ENCODE results near the gene TOP3A.
A peak's percentile ranks its signal among the peaks of the same experiment; 100 is the strongest.

The TOP3A gene

DNA sequence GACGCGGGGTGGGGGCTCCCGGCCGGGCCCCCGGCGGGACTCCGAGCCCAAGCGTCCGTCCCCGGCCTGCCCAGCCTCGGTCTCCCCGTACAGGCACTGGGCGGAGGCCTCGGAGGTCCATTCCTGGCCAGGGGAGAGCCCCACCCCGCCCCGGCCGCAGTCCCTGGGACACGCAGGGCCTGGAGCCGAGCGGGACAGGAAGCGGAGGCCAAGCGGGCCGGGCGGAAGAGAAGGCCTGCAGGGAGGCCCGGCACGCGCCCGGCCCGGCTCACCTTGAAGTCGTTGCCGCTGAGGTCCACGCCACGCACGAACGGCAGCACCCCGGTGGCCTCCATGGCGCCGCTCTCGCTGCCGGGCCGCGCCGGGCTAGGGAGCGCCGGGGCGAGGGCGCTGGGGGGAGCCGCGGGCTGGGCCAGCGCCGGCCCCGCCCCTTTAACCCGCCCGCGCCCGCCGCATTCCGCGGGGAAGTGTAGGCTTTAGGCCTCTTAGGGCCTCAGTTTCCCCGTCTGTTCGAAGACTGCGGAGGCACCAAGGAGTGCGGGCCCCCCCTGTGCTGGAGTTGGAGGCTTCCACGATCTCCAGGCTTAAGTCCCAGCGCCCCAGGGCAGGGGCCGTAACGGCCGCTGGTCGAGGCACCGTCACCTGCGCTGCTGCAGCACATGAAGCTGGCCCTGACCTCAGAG lies 56.3 kb downstream of the TOP3A start, which contains the start of gene FLII:
Gene FLII, minus strand, starts transcription at position 383 of the 683 bp plus-strand sequence. Its CDS starts 48 bp downstream, at position 335.
- DNase-seq (ENCODE audit: low read depth in 2 of 2): peak in 1 of 2 donors; percentile 29
- H3K4me3 ChIP-seq (replicated peaks in 1 of 2; ENCODE audit: low read depth in 2 of 2, low read length in 2 of 2): peak within 1 kb of the TSS; percentile 66 to 86
- TF ChIP-seq, protein P1, sequence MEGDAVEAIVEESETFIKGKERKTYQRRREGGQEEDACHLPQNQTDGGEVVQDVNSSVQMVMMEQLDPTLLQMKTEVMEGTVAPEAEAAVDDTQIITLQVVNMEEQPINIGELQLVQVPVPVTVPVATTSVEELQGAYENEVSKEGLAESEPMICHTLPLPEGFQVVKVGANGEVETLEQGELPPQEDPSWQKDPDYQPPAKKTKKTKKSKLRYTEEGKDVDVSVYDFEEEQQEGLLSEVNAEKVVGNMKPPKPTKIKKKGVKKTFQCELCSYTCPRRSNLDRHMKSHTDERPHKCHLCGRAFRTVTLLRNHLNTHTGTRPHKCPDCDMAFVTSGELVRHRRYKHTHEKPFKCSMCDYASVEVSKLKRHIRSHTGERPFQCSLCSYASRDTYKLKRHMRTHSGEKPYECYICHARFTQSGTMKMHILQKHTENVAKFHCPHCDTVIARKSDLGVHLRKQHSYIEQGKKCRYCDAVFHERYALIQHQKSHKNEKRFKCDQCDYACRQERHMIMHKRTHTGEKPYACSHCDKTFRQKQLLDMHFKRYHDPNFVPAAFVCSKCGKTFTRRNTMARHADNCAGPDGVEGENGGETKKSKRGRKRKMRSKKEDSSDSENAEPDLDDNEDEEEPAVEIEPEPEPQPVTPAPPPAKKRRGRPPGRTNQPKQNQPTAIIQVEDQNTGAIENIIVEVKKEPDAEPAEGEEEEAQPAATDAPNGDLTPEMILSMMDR (IDR thresholded peaks at IDR 0.05; ENCODE audit: low read depth, low read length): no peak

DNA sequence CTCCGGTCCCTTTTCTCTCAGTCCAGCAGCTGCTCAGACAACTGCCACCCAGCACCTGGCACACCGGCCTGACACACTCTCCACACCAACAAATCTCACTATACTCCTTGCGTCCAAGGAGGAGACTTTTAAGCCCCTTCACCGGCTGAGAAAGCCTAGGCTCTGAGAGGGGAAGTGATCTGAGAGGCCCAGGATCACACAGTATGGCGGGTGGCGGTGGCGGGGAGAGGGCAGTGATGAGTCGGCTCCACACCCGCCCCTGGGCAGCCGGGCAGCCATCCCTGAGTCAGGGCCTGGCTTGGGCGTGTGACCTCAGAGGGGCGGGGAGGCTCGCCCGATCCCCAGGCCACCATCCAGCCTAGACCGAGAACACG lies 56.8 kb downstream of the TOP3A start:
- DNase-seq (ENCODE audit: low read depth in 2 of 2): peak; percentile 62 to 76
- TF ChIP-seq, protein P1 (IDR thresholded peaks at IDR 0.05; ENCODE audit: low read depth, low read length): no peak
- peak overlapping the region; percentile 66 to 86 for H3K4me3 ChIP-seq (replicated peaks in 1 of 2; ENCODE audit: low read depth in 2 of 2, low read length in 2 of 2)

- TF ChIP-seq, protein P1 (IDR thresholded peaks at IDR 0.05; ENCODE audit: low read depth, low read length): no peak
- H3K4me3 ChIP-seq (replicated peaks in 1 of 2; ENCODE audit: low read depth in 2 of 2, low read length in 2 of 2): peak overlapping the region; percentile 66 to 86
- DNase-seq (ENCODE audit: low read depth in 2 of 2): no peak
Measured at GRCh38 chr17:18257268-18257981, 57.4 kb downstream of the TOP3A start.

GRCh38 chr17:18256776-18257175 lies 58.0 kb downstream of the TOP3A start:
- H3K4me3 ChIP-seq (replicated peaks in 1 of 2; ENCODE audit: low read depth in 2 of 2, low read length in 2 of 2): no peak overlapping the region
- no peak for DNase-seq (ENCODE audit: low read depth in 2 of 2)
- TF ChIP-seq, protein P1 (IDR thresholded peaks at IDR 0.05; ENCODE audit: low read depth, low read length): no peak

- no peak overlapping the region for H3K4me3 ChIP-seq (replicated peaks in 1 of 2; ENCODE audit: low read depth in 2 of 2, low read length in 2 of 2)
- DNase-seq (ENCODE audit: low read depth in 2 of 2): no peak
- TF ChIP-seq, protein P1 (IDR thresholded peaks at IDR 0.05; ENCODE audit: low read depth, low read length): no peak
Measured at GRCh38 chr17:18256351-18256750, 58.4 kb downstream of the TOP3A start.

GRCh38 chr17:18254888-18255649 lies 59.7 kb downstream of the TOP3A start:
- TF ChIP-seq, protein P1 (IDR thresholded peaks at IDR 0.05; ENCODE audit: low read depth, low read length): no peak
- no peak overlapping the region for H3K4me3 ChIP-seq (replicated peaks in 1 of 2; ENCODE audit: low read depth in 2 of 2, low read length in 2 of 2)
- no peak for DNase-seq (ENCODE audit: low read depth in 2 of 2)

All from cardiac fibroblast (primary cell).